OCI-LY3 (cell line): Measurements from ENCODE around the gene LITAF.

Experiments
- CTCF ChIP-seq: fragments of 200-600, 300-600 bp; sonication (generic); IDR thresholded peaks from 2 replicates; pipeline ENCODE4 v1.5.1; 2014; ENCODE audit warnings: antibody characterized with exemption, low read length, low read depth
- EZH2phosphoT487 ChIP-seq: fragments of 200-600 bp; shearing (Covaris generic); IDR thresholded peaks from 2 replicates; pipeline ENCODE4 v1.6.1; 2018; ENCODE audit warnings: antibody characterized with exemption, mixed run types, low read depth

GRCh38 chr16:11624636-11625607 lies 38.2 kb upstream of the LITAF start:
- TF ChIP-seq CTCF: no peak
- no peak for TF ChIP-seq EZH2phosphoT487
